NCI-H2227 (cell line): Measurements from ENCODE around the gene ENOX1.
"Not testable (repeated sequence)": the region's sequence is repeated elsewhere in the genome, so short reads cannot be mapped to it uniquely, and the experiment has no call there.

Experiments used
- DNase-seq: peaks from one replicate; lab custom pipeline; 2025; ENCODE audit not compliant: unreplicated experiment; lab: John Stamatoyannopoulos, UW

ENOX1 gene

GRCh38 chr13:43171489-43171888 lies 615.3 kb downstream of the ENOX1 start:
- DNase-seq: no peak

GRCh38 chr13:43170506-43170905 lies 616.3 kb downstream of the ENOX1 start:
- no peak for DNase-seq

GRCh38 chr13:43168434-43168833 lies 618.3 kb downstream of the ENOX1 start:
- not testable (repeated sequence) for DNase-seq

GRCh38 chr13:43167731-43168130 lies 619.0 kb downstream of the ENOX1 start:
- no peak for DNase-seq

GRCh38 chr13:43166644-43167457 lies 619.9 kb downstream of the ENOX1 start:
- no peak for DNase-seq
